GM19351 (cell line): ENCODE results near the gene SPATA3.
"Not testable (repeated sequence)": the region's sequence is repeated elsewhere in the genome, so short reads cannot be mapped to it uniquely, and the experiment has no call there.

Source experiments
- ATAC-seq: cut with Tn5 transposase; IDR thresholded peaks from one replicate; pipeline ENCODE4 v1.9.1; 2021; ENCODE audit warnings: mild to moderate bottlenecking, moderate library complexity; ENCODE audit not compliant: unreplicated experiment

Gene SPATA3

DNA sequence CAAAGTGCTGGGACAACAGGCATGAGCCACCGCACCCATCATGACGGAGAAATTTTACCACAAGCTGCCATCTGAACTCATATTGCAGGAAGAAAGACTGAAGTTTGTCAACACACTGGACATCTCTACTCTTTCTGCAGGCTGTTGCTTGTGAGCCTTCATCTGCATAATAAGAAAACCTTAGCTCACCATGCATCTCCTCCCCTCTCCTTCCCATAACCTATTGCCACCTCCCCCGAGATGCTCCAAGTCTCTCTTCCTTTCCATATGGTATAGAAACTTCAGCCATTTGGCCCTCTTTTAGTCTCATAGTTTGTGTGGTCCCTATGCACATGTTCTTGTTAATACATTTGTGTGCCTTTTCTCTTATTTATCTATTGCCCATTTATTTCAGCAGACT lies 22.3 kb downstream of the SPATA3 start:
- no peak for ATAC-seq

DNA sequence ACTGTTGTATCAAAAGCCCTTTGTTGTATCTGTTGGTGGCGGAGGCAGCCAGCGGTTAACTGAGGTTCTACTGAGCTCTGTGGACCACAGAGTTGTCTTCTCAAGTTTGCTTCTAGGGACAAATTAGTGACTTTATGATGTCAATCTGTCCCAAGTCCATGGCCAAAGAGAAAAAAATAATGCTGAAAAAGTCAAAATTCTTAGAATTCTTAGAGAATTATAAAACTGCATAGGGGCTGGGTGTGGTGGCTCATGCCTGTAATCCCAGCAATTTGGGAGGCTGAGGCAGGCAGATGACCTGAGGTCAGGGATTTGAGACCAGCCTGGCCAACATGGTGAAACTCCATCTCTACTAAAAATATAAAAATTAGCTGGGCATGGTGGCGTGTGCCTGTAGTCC lies 29.1 kb downstream of the SPATA3 start:
- not testable (repeated sequence) for ATAC-seq

DNA sequence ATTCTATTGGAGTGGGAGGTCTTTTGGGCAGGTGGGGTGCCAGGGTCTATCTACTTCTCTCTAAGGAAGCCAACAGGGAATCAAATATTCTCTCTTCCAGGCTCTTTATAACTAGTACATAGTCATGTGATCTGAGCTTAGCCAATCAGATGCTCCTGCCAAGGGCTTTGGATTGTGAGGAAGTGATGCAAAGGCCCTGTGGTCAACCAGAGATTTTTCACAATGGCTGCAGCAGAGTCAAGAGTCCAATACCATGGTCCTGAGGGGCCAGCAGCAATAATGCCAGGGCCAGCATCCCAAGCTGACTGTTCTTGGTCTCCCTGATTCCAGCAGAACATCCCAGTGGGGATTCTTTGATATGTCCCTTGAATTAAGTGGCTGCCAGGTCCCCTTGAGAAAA lies 33.0 kb downstream of the SPATA3 start:
- no peak for ATAC-seq

DNA sequence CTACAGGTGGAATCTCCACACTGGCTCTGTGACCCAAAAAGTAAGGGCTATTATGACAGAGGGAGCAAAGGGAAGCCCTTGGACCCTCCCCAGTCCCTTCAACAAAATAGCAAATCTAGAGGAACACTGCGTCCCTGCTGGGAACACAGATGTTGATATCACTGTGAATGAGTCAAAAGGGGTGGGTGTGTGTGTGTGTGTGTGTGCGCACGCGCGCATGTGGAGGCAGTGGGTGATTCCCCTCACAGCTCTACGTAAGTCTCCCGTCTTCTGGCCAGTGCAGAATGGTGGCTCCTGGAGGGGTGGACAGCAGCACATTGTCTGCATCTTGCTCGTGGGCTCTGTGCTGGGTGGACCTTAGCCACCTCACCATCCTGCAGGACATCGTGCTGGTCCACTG lies 33.6 kb downstream of the SPATA3 start:
- no peak for ATAC-seq

DNA sequence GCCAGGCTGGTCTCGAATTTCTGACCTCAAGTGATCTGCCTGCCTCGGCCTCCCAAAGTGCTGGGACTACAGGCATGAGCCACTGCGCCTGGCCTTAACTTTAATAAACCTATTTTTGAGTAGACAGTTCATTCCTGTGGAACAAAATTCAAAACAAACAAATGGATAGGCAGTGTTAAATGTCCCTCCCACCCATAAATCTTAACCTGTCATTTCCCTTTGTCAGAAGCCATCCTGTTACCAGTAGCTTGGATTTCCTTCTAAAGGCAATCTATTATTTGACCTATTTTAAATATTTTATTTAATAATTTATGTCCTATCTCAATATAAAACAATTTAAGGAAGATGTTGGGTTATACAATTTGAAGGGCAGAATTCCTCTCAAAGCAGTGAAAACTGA lies 34.8 kb downstream of the SPATA3 start:
- no peak for ATAC-seq

DNA sequence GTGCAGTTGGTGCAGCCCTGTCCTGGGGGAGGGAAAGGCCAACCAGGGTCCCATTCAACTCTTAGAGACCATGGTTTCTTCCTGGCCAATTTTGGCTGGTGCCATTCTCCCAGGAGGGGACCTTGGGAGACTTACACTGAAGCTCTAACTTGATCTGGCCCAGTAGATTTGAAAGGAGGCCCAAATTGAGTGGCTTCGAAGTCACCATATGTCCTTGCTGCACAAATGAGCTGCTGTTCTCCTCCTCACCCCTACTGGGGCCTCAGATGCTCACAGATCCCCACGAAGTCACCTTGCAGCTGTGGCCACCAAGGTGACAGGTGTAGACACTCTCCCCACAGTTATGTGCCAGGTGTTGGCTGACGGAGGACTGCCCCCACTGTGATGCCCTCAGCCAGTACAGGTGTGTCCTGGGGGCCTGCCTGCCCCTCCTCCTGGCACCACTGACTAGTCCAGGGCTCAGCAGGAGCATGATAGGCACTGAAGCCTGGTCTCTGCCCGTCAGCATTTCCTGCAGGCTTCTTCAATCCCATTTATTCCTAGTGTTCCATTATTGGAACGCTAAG lies 36.7 kb downstream of the SPATA3 start:
- ATAC-seq, result no peak

DNA sequence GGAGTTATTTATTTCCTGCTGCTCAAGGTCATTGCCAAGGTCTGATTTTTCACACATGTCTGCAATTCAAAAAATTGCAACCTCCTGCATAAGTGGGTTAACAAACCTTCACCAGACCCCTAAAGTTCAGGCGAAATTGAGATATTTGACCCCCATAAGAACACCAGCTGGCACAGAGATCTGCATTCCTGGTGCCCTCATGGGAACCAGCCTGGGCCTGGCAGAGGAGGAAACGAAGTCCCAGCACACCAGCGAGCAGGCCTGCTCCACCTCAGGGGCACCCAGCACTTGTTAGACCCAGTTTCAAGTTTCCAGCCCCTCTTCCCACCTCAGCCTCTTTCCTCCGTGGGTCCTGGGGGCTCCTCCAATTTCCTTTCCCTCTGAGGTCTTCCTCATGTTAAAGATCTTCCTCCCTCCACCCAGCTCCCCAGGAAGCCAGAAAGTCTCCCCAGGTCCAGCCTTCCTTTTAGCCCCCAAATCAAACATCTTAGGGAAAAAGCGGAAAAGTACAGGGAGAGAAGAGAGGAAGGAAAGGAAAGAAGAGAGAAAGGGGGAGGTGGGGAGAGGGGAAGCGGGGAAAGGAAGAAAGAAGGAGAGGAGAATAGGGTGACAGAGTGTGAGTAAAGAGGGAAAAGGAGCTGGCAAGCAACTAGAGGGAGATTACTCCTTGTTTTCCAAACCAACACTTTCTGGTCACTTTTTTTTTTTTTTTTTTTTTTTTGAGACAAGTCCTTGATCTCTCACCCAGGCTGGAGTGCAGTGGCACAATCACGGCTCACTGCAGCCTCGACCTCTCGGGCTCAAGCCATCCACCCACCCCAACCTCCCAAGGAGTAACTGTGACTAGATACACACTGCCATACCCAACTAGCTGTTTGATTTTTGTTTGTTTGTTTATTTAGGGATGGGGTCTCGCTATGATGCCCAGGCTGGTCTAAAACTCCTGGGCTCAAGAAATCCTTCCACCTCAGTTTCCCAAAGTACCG lies 37.5 kb downstream of the SPATA3 start:
- ATAC-seq, result no peak

DNA sequence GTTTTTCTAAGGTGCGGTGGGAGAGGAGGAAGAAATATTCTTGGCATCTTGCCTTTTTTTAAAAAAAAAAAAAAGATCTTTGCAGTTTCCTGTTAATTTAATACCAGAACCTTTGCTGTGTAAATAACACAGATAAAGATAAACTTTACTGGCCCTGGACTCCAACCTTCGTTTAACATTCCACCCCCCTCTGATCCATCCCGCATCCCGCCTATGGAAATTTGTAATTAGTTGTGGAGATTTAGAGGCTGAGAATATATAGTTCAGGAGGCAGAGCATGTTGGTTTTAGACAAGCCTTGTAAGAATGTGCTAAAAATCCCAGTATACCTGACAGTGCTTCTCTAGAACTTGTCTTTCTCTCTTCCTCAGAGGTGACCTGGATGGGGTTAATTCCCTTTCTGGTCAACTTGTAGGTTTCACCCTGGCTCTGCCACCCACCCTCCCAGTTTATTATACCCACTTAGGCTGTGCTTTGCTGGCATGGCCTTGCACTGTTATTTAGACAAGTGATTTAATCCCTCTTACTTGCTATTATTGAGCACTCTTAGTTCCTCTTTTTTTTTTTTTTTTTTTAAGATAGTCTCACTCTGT lies 38.5 kb downstream of the SPATA3 start:
- ATAC-seq, result no peak

DNA sequence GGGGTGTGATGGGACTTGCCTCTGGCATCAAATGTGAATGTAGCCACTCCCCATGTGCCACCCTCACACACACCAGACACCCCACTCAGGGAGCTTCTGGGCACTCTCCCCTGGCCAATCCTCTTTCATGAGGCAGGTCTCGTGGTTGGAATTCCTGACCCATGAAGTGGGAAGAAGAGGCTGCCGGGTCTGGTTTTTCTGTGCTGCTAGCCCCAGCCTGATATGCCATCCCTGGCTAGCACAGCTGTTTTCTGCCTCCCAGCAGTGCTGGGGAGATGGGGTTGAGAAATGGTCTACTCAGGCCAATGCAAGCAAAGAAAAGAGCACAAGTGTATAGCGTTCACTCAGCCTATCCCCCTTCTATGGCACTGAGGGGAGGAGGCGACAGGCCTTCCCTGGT lies 40.2 kb downstream of the SPATA3 start:
- ATAC-seq, result no peak

DNA sequence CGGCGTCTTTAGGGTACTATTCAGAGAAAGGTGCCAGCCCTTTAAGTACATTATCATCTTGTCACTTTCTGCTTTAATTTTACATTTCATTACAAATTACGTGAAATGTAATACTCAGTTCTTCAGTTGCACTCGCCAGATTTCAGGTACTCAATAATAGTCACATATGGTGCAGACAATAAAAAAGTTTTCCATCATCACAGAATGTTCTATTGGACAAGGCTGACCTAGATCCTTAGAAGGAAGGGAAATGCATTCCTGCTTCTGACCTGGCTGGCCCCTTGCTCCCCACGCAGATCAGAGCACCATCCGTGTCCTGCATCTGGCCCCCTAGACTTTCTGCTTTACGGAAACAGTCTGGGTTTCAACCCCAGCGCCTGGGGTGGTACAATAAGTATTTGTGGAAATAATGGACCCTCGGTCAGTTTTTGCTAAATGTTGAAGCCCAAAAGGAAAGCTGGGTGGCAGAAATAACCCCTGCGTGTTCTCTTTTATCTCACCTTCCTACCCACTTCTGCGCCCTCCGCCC lies 40.7 kb downstream of the SPATA3 start:
- ATAC-seq, result no peak

DNA sequence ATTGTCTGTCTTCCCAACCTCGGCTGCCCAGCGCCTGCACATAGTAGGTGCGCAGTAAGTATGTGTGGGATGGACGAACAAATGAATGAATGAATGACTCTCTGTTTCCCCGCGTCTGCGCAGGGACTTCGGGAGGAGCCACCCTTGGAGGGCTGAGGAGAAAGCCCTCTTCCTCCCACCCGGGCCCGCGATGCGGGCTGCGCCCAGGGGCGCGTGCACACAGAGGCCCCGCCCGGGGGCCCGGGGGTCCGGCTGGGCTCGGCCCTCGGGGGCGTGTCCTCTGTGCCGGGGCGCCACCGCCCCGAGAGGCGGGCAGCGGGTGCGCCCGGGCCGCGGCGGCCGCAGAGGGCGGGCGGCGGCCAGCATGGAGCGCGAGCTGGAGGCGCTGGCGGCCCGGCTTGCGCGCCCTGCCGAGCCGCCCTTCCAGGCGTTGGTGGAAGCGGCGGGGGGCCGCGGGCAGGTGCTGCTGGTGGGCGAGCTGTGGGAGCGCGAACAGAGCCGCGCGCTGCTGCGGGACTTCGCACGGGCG lies 41.3 kb downstream of the SPATA3 start, which contains the start of gene C2orf72:
C2orf72 (plus strand) TSS at position 322 of the 529 bp plus-strand sequence; CDS start at position 365, 43 bp downstream.
- ATAC-seq, result no peak

DNA sequence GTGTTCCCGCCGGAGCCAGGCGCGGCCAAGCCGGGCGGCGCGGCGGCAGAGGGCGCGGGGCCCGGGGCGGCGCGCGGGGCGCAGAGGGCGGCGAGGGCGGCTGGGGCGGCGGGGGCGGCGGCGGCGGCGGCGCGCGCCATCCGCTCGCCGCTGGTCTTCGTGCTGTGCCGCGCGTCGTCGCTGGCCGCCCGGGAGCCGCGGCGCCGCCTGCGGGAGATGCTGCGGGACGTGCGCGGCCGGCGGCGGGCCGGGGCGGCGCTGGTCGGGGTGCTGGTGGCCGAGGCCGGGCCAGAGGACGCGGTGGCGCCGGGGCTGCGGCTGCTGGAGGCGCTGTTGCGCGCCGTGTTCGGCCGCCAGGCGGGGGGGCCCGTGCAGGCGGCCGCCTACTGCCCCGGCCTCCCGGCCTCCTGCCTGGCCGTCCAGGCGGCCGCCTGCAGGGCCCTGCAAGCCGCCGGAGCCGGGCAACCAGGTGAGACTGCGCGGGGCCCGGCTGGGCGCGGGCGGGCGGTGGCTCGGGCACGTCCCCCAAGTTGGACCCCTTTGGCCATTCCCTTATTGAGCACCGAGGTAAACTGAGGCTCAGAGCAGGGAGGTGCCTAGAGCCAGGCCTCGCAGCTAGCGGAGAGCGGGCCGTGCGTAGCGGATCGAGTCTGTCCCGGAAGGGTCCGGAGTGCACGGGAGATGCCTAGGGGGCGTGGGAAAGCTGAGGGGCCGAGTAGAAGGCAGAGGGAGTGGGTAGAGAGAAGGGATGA lies 42.0 kb downstream of the SPATA3 start:
- ATAC-seq, result no peak

DNA sequence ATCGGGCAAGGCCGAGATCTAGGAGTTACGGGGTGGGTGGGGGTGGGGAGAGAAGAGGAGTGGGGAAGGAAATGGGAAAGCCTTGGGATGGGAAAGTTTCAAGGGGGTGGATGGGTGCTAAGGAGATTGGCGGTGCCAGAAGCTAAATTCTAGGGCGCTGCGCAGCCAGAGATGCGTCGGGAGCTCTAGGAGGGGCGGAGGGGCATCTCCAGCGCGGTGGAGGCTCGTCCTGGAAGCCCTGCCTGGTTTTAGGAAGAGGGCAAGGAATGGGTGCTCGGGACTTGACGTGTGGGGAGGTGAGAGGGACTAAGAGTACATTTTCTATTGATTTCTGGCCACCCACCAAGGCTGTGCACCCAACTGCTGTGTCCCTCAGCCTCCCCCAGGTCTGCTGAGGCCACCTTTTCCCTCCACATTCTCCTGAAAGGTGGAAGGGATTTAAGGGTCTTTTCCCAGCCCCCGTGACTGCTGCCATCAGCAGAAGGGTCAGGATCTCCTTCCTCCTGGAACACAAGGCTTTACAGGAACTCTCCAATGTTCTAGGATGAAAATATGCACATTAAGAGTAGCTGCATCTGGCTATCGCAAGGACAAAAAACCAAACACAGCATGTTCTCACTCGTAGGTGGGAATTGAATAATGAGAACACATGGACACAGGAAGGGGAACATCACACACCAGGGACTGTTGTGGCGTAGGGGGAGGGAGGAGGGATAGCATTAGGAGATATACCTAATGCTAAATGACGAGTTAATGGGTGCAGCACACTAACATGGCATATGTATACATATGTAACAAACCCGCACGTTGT lies 42.8 kb downstream of the SPATA3 start:
- no peak for ATAC-seq

DNA sequence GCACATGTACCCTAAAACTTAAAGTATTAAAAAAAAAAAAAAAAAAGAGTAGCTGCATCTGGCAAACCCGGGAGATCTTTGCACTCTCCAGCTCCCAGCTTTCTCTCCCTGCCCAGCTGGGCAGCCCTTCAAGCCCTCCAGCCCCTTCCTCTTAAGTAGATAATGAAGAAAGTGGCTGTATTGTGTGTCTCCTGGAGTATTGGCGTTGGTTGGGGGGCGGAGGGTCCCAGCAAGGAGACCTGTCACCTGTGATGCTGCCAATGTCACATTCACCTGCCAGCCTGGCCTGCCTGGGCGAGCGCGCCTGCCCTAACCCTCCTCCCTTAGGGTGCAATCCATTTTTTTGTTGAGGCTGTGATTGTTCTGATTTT lies 43.4 kb downstream of the SPATA3 start:
- no peak for ATAC-seq

DNA sequence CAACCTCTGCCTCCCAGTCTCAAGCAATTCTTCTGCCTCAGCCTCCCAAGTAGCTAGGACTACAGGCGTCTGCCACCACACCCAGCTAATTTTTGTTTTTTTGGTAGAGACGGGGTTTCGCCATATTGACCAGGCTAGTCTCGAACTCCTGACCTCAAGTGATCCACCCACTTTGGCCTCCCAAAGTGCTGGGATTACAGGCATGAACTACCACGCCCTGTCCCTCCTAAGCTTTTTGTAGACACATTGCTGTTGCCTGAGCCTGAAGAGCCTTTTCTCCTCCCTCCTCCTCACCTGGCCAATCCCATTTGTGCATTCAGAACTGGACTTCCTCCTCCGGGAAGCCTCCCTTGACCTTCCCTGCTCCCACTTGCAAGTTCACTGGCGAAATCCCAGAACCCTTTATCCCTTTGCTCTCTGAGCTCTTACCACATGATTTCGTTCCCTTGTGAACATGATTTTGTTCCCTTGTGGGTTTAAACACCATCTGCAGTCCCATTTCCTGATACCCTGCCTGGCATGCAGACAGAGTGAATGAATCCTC lies 44.0 kb downstream of the SPATA3 start:
- no peak for ATAC-seq

DNA sequence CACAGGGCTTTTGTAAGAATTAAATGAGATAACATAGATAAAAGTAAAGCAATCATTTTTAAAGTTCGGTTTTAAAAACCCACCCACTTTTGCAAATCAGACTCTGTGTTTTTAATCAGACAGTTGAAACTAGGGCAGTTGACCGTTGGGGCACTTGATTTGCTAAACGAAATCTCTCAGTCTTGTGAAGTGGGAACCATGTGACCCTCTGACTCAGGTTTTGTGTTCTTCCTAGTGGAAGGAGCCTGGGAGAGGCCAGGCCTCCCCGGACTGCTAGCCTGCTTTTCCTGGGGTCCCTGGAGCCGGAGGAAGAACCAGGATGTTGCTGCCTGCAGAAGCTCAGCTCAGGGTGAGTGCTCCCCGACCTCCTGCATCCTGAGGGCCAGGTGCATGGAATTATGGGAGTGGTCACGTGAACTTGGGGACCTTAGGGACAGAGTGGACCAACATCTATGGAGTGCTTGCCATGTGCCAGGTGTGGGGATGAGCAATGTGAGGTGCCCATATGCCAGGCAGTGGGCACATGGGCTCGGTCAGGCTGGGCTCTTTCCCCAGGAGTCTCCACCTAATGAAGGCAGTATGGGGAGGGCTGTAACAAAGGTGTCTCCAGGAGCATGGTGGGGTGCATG lies 45.3 kb downstream of the SPATA3 start:
- no peak for ATAC-seq

DNA sequence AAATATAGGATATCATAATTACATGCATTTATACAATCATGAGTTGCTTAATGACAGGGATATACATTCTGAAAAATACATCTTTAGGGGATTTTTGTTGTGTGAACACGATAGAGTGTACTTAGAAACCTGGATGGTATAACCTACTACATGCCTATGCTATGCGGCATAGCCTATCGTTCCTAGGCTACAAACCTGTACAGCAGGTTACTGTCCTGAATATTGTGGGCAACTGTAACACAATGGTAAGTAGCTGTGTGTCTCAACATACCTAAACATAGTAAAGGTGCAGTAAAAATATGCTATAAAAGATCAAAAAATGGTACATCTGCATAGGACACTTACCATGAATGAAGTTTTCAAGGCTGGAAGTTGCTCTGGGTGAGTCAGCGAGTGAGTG lies 47.9 kb downstream of the SPATA3 start:
- ATAC-seq, result no peak

DNA sequence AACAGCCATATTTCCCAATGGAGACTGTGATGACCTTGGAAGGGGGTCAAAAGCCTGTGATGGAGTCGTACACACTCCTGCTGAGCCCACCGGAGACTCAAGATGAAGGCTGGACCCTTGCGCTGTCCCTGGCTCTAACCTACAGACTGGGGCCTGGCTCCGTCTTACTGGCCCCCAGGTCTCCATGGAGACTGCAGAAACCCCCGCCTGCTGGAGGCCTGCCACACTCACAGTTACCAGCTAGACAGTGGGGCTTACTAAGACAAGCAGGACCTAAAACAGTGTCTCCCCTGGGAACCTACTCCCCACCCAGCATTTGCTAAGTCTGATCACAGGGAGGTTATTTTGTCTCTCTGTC lies 51.0 kb downstream of the SPATA3 start:
- ATAC-seq, result no peak

DNA sequence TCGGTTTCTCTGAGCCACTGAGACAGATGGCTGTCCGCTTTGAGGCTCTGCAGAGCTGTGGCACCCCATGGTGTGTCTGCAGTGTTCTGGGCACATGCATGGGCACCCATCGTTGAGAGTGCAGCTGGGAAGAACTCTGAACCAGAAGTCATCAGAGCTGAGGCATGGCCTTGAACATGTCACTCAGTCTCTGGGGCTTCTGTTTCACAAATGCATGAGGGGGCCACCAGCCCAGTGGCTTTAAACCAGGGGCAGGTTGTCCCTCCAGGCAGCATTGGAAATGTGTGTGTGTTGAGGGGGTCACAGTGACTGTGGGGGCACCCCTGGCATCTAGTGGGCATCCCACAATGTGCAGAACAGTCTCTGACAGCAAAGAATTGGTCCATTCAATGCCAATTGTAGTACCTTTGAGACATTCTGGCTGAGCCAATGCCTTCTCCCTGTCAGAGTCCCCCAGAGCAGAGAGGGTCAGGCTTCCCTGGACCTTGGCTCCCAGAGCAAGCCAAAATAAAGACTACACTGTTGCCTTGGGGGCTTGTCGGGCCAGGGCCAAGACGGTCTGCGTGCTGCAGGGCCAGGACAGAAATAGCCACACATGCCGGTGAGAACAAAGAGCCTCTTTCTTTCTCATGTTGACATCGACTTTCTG lies 51.5 kb downstream of the SPATA3 start:
- ATAC-seq, result no peak
